ENCODE results near the gene MNT.

MNT gene

DNA sequence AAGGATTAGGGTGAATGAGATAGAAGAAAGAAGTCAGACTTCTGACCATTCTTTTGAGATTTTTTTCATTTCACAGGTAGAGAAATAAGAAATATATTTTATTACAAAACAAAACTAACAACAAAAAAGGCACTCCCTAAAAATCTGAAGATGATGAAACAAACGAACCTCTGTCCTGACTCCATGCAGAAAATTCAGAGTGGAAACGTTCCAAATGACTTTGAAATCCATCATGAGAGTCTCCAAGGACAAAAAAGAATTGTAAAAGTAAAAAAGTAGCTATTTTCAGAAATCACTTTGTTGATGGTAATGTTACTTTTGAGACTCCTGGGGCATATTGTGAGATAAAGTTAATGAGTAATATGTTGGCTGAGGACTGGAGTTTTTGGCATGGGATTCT, 26.4 kb upstream of the MNT start:
- Mint-ChIP-seq H3K36me3 (no peaks in the 10 kb centered on the region), H3K27ac (no peak overlapping the region), H3K4me3 (no peak overlapping the region), H3K27me3 (no peaks in the 10 kb centered on the region), H3K4me1 (no peaks in the 10 kb centered on the region), H3K9me3 (no peaks in the 10 kb centered on the region)
- CTCF ChIA-PET: interaction anchor here (0.6 to 1.3 kb wide), 2 partner anchors 25 to 44 kb away, joined by 3 to 4 read pairs; no protein-coding TSS in a partner anchor
- no peak for DNase-seq

DNA sequence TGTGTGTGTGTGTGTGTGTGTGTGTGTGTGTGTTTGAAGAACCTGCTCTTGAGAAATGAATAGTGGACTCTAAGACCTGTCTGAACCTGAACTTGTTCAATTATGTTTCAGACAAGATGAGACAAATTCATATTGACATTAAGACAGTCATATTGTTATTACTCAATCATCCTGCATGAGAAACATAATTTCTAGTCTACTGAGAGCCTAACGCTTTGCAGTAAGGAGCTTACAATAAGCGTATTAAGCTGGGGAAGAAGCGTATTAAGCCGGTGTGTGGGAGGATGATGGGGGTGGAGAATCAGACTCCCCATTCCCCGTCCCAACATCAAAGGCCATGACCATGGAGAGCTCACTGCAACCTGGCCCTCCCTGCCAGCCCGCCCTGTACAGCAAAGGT, 22.4 kb upstream of the MNT start:
- Mint-ChIP-seq H3K36me3 (no peaks in the 10 kb centered on the region), H3K4me3 (no peak overlapping the region), H3K27ac (no peak overlapping the region), H3K27me3 (no peaks in the 10 kb centered on the region), H3K9me3 (no peaks in the 10 kb centered on the region), H3K4me1 (no peaks in the 10 kb centered on the region)
- CTCF ChIA-PET: no interaction called here
- DNase-seq: no peak

DNA sequence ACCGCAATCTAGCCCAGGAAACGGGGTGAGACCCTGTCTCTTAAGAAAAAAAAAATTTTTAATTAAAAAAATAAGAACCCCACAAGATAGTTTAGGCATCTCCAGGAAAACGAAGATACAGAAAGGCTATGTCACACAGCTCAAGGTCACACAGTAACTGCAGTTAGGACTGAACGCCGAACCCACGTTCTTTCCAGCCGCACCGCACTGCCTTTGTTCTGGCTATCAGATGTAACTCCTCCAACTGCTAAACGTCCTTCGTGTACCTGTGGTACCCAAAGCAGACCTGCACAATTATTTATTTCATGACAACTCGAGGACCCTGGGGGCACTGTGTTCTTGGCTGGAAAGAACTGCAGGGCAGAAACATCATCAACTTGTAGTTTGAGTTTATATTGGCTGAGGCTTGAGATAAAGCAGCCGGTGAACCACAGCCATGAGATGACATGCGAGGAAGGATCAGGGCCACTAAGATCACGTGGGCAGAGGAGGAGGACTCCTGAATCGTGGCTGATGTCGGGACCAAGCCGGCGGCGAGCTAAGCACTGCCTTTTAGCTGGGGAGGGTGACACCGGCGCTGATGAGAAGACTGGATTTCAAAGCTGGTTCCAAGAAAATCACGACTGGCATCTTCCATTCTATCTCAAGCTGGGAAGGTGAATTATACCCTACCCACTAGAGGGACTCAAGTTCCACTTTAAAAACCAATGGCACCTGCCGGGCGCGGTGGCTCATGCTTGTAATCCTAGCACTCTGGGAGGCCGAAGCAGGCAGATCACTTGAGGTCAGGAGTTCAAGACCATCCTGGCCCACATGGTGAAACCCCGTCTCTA, 20.7 kb upstream of the MNT start:
- Mint-ChIP-seq H3K36me3 (no peaks in the 10 kb centered on the region), H3K9me3 (no peaks in the 10 kb centered on the region), H3K4me1 (peaks cover 2% of the 10 kb centered on the region), H3K27ac (no peak overlapping the region), H3K4me3 (no peak overlapping the region), H3K27me3 (no peaks in the 10 kb centered on the region)
- no peak for DNase-seq
- CTCF ChIA-PET: interaction anchor here (23.4 kb wide), 1 partner anchor 39 kb away, joined by 467 read pairs; no protein-coding TSS in a partner anchor

DNA sequence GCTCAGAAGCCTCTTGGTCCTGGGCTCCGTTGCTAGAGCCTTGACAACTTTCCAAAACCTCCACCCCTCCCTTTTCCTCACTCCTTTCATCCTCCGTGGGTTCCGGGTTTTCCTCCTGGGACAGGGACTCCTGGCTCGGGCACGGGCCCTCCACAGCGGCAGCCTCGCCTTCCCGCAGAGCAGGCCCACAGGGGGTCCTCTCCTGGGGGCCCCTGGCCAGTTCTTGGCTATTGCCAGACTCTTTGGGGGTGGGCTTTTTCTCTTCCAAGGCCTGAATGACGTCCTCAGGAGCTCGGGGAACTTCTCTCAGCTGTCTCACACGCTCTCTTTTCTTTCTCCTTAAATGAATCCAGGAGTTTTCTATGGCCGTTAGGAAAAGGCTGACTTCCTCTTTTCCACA, 19.3 kb upstream of the MNT start:
- no peak overlapping the region for H3K27ac Mint-ChIP-seq

DNA sequence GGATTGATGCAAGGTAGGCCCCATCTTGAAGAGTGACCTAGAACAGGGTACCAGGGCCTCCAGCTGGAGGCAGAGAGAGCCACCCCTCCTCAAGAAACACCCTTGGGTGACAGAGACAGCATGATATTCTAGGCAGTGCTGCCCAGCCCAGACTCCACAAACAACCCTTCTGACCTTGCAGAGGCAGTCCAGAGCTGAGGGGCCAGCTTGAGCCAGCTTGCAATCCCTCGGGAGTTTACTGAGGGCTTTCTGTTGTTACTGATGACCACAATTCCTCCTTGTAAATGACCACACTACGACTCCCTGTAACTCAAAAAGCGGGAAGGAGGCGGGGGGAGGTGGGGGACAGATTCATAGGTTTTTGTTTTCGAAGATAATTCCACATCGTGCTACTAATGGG, 18.6 kb upstream of the MNT start:
- DNase-seq: no peak
- CTCF ChIA-PET: interaction anchor here (23.4 kb wide), 1 partner anchor 37 kb away, joined by 467 read pairs; no protein-coding TSS in a partner anchor

More for the DNA sequence above, 19.3 kb upstream of the MNT start:
- no peak for DNase-seq
- Mint-ChIP-seq H3K4me1 (peaks cover 2% of the 10 kb centered on the region), H3K4me3 (no peak overlapping the region), H3K9me3 (no peaks in the 10 kb centered on the region), H3K36me3 (no peaks in the 10 kb centered on the region), H3K27me3 (no peaks in the 10 kb centered on the region)
- CTCF ChIA-PET: interaction anchor here (0.5 to 23.4 kb wide), 2 partner anchors 12 to 37 kb away, joined by 3 to 467 read pairs; no protein-coding TSS in a partner anchor

DNA sequence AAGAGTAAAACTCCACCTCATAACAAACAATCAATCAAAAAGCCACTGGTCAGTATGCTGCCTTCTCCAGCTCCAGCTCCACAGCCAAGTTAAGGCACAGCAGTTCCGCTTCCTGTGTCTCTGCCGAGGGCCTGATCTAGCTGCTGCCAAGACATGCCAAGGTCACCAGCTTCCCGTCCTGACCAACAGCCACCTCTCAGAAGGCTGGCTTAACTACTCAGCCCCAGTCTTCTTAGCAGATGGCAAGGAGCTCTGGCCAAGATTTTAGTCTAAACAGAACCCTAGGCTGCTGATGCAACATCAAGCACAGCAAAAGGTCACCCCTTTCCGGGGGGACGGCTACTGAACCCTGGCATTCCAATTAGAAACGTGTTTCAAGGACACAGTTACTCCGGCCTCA, 17.7 kb upstream of the MNT start:
- Mint-ChIP-seq H3K4me1 (peaks cover 2% of the 10 kb centered on the region), H3K36me3 (no peaks in the 10 kb centered on the region), H3K27ac (no peak overlapping the region), H3K27me3 (no peaks in the 10 kb centered on the region), H3K4me3 (no peak overlapping the region), H3K9me3 (no peaks in the 10 kb centered on the region)
- CTCF ChIA-PET: interaction anchor here (1.0 to 23.4 kb wide), 2 partner anchors 36 to 364 kb away, joined by 3 to 467 read pairs; partner anchors contain the start of gene HIC1
- no peak for DNase-seq

More for the DNA sequence above, 18.6 kb upstream of the MNT start:
- H3K4me3 Mint-ChIP-seq: no peak overlapping the region
- H3K27ac Mint-ChIP-seq: no peak overlapping the region
- no peaks in the 10 kb centered on the region for H3K9me3 Mint-ChIP-seq
- peaks cover 2% of the 10 kb centered on the region for H3K4me1 Mint-ChIP-seq
- no peaks in the 10 kb centered on the region for H3K27me3 Mint-ChIP-seq
- no peaks in the 10 kb centered on the region for H3K36me3 Mint-ChIP-seq

DNA sequence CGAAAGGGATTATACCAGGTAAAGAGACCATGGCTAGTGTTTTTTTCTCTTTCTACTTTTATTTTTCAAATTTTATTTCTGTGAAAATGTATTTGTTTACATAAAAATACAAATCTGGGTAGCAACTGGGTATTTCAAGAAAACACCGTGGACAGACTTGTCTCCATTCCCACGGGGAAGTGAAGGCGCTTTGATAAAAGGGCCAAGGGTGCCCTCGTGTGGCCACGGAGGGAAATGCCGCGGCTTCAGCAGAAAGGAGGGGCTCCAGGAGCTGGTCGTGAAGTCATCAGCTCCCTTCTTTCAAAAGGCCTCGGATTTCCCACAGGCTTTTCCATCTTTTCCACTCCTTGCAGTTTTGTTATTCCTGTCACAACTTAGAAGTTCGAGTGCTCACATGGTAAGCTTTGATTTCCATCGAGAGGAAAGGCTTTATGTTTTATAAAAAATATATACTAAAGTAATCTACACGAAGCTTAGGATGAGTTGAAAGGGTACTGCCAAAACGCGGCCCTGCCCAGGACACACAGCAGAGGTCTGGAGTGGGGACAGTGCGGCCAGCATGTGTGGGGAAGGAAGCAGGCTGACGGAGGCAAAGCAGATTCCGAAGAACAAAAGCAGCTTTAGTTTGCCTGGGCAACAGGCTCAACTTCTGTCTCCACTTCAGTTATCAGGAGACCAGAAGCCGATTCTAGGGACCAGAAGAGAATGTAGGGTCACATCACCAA, 15.3 kb upstream of the MNT start:
- Mint-ChIP-seq H3K27ac (no peak overlapping the region), H3K9me3 (no peaks in the 10 kb centered on the region), H3K4me1 (peaks cover 2% of the 10 kb centered on the region), H3K27me3 (no peaks in the 10 kb centered on the region), H3K4me3 (no peak overlapping the region), H3K36me3 (no peaks in the 10 kb centered on the region)
- CTCF ChIA-PET: interaction anchor here (0.7 to 23.4 kb wide), 31 partner anchors 9 to 504 kb away, joined by 3 to 467 read pairs (median 4); partner anchors contain the start of genes HIC1, MNT and TSR1
- peak; percentile 89 for DNase-seq

DNA sequence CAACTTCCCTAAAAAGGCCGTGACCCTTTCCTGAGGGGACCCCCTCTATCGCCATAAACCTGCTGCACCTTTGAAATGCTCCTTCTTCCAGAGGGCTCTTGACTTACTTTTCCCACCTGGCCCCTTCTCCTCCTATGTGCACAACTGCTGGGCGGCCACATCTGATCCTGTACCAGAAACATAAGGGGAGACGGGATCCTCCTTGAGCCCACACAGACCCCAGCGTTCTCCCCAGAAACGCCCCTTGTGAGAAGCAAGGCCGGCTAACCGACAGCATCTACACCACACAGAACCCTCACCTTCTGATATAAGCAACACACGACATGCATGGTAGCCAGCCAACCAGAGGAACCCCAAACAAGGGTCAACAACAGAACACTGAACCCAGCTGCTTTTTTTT, 14.2 kb upstream of the MNT start:
- CTCF ChIA-PET: interaction anchor here (0.7 to 23.4 kb wide), 11 partner anchors 8 to 503 kb away, joined by 3 to 467 read pairs (median 6); partner anchors contain the start of genes HIC1 and MNT
- H3K9me3 Mint-ChIP-seq: no peaks in the 10 kb centered on the region

DNA sequence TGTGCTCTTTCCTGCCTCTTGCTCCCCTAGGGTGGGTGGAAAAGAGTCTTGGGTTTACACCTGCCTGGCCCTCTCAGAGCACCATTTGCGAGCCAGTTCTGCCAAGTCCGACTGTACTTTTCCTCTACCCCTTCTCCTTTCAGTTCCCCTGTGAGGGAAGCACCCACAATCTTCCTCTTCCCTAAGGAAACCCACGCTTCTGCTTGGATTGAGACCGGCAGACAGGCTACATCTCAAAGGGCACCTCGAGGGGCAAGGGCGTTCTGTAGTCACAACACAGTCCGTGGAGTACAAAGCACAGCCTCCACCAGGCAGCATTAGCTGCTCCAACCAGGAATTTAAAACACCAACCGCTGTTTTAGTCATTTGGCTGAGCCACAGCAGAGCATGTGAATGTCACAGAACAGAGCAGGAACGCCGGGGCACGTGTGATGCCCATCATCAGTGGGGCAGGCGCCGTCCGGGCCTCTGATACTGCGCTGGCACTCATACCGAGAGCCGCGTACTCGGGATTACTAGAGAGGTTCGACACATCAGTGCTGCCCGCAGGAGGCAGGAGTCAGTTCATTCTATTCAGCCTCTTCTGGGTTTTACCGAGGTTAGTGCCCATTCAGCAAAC, 13.7 kb upstream of the MNT start:
- CTCF ChIA-PET: interaction anchor here (1.0 to 23.4 kb wide), 2 partner anchors 32 to 44 kb away, joined by 3 to 467 read pairs; no protein-coding TSS in a partner anchor
- Mint-ChIP-seq H3K27ac (no peak overlapping the region), H3K27me3 (no peaks in the 10 kb centered on the region), H3K9me3 (no peaks in the 10 kb centered on the region), H3K4me3 (no peak overlapping the region), H3K36me3 (no peaks in the 10 kb centered on the region), H3K4me1 (peaks cover 2% of the 10 kb centered on the region)
- no peak for DNase-seq

More for the DNA sequence above, 14.2 kb upstream of the MNT start:
- H3K27me3 Mint-ChIP-seq: no peaks in the 10 kb centered on the region
- no peaks in the 10 kb centered on the region for H3K36me3 Mint-ChIP-seq
- H3K27ac Mint-ChIP-seq: no peak overlapping the region
- peaks cover 2% of the 10 kb centered on the region for H3K4me1 Mint-ChIP-seq
- DNase-seq: no peak
- no peak overlapping the region for H3K4me3 Mint-ChIP-seq

DNA sequence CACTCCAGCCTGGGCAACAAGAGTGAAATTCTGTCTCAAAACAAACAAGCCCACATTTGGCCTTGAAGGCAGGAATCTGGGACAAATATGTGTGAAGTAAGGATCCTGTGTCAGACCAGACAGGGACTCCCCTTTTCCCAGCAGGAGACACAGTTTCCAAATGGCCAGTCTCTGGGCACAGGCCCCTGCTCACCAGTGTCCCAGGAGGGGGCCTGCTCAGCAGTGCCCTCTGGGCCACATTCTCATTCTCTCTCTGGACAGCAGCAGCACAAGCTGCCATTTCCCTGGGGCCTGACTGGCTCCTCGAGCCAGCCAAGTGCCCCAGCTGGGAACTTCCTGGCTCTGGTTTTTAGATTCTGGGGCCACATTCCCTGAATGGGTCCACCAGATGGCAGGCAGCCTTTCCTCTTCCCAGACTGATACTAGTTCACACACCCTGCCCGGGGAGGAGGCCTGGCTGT, 11.7 kb upstream of the MNT start:
- H3K4me1 Mint-ChIP-seq: peaks cover 2% of the 10 kb centered on the region
- DNase-seq: no peak
- no peaks in the 10 kb centered on the region for H3K36me3 Mint-ChIP-seq
- H3K4me3 Mint-ChIP-seq: no peak overlapping the region
- no peaks in the 10 kb centered on the region for H3K27me3 Mint-ChIP-seq
- CTCF ChIA-PET: interaction anchor here (23.4 kb wide), 1 partner anchor 30 kb away, joined by 467 read pairs; no protein-coding TSS in a partner anchor
- no peak overlapping the region for H3K27ac Mint-ChIP-seq
- H3K9me3 Mint-ChIP-seq: no peaks in the 10 kb centered on the region

DNA sequence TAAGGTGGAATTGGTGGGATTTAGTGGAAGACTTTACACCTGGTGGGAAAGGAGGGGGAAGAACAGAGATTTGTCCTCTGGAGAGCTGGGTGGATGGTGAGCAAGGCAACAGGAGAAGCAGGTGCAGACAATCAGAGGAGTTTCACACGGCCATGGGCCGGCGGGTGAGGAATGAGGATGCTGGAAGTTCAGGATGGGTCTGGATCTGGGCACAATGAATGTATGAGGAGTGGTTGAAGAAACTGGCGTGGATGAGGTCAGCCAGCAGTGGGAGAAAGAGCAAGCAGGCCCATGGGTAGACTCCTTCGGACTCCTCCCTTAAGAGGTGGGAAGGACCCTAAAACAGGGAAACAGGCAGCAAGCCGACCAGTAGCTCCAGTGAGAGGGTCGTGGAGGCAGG, 10.1 kb upstream of the MNT start:
- Mint-ChIP-seq H3K27me3 (no peaks in the 10 kb centered on the region), H3K36me3 (no peaks in the 10 kb centered on the region), H3K4me1 (peaks cover 9% of the 10 kb centered on the region), H3K4me3 (no peak overlapping the region), H3K27ac (no peak overlapping the region), H3K9me3 (no peaks in the 10 kb centered on the region)
- CTCF ChIA-PET: interaction anchor here (23.4 kb wide), 1 partner anchor 28 kb away, joined by 467 read pairs; no protein-coding TSS in a partner anchor
- DNase-seq: no peak

DNA sequence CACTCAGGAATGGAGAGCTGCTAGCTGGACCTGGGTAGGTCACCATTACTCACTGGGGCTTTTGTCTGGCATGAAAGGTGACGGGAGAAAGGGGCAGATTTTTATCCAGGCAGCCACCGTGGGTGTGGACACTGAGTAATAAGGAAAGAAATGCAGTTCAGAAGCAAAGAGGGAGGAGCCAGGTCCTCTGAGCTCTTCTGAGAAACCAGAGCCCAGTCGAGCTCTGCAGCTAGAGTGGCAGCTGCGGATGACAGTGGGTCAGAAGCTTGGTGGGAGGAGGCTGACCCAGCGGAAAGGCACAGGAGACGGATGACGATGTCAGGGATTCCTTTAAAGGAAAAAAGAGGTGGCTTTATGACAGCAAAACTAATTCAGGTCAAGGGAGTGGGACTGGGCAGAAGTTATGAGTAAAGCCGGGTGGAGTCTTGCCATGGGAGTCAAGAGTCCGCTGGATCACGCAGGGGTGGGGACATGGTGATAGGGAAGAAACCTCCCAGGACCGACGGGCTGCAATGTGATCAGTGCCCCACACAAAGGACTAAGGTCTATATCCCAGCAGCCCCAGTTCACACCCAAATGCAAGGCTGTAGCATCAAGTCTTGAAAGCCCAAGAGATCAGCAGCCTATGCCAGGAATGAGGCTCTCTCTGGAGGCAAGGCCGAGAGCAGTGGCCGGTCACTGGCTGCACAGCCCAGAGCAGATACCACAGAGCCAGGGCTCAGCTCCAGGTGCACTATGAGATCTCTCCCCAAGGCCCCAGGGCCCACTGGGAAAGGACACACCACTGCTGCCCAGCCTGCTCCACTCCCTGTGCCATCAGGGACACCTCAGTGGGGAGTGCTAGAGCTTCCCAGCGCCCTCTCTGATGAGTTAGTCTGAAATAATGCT, 6.3 kb upstream of the MNT start:
- Mint-ChIP-seq H3K36me3 (no peaks in the 10 kb centered on the region), H3K4me1 (peaks cover 34% of the 10 kb centered on the region), H3K27me3 (no peaks in the 10 kb centered on the region), H3K4me3 (no peak overlapping the region), H3K9me3 (no peaks in the 10 kb centered on the region), H3K27ac (no peak overlapping the region)
- no peak for DNase-seq
- CTCF ChIA-PET: interaction anchor here (2.0 to 23.4 kb wide), 2 partner anchors 9 to 24 kb away, joined by 13 to 467 read pairs; no protein-coding TSS in a partner anchor

Data from activated naive CD4-positive, alpha-beta T cell treated with anti-CD3 and anti-CD28 coated beads, Interleukin-2, amount 10 ng/mL, durations not matched to agents 7 days and 5 days (primary cell).